Nephron progenitor cell (in vitro differentiated cells): ENCODE results near the gene OSGIN1.

Experiments used
- DNase-seq: peaks from one replicate; pipeline ENCODE4 v3.0.0; 2021
- H3K27ac Mint-ChIP-seq: 2 replicates; pipeline ENCODE4 v1.8.0; 2021; ENCODE audit warnings: mild to moderate bottlenecking, moderate library complexity, mixed read lengths
- H3K27me3 Mint-ChIP-seq: 2 replicates; pipeline ENCODE4 v1.8.0; 2021; ENCODE audit warnings: mild to moderate bottlenecking, low read depth, mixed read lengths; ENCODE audit not compliant: poor library complexity
- H3K36me3 Mint-ChIP-seq: 2 replicates; pipeline ENCODE4 v1.8.0; 2021; ENCODE audit warnings: low read depth, mixed read lengths
- H3K4me1 Mint-ChIP-seq: 2 replicates; pipeline ENCODE4 v1.8.0; 2021; ENCODE audit warnings: mixed read lengths
- H3K4me3 Mint-ChIP-seq: 2 replicates; pipeline ENCODE4 v1.8.0; 2021; ENCODE audit warnings: mild to moderate bottlenecking, moderate library complexity, mixed read lengths
- H3K9me3 Mint-ChIP-seq: 2 replicates; pipeline ENCODE4 v1.8.0; 2021; ENCODE audit warnings: mild to moderate bottlenecking, moderate library complexity, mixed read lengths
- TF ChIP-seq, protein P1 (sequence below): fragments of 200-600 bp; sonication (generic); IDR thresholded peaks from 2 replicates; pipeline ENCODE4 v1.5.0; 2021; ENCODE audit warnings: antibody characterized with exemption

OSGIN1 gene

DNA sequence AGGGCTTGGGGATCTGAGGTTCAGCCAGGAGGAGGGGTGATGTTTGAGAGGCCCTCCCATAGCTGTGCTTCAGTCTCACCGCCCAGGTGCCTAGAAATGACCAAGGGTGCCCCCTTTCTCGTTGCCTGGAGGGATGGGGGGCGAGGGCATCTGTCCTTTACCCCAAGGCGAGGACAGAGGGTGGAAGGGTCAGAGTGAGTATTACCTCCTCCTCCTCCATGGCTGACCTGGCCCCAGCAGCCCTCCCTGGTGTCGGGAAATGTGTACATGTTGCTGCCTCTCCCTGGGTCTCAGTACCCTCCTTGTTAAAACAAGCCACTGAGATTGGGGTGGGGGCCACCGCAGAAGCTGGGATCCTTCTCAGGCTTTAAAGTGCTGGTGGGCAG is 17.4 kb downstream of the OSGIN1 start:
- Mint-ChIP-seq H3K4me1 (peaks cover 11% of the 10 kb centered on the region), H3K4me3 (peak overlapping the region; percentile 23)
- DNase-seq, result no peak

DNA sequence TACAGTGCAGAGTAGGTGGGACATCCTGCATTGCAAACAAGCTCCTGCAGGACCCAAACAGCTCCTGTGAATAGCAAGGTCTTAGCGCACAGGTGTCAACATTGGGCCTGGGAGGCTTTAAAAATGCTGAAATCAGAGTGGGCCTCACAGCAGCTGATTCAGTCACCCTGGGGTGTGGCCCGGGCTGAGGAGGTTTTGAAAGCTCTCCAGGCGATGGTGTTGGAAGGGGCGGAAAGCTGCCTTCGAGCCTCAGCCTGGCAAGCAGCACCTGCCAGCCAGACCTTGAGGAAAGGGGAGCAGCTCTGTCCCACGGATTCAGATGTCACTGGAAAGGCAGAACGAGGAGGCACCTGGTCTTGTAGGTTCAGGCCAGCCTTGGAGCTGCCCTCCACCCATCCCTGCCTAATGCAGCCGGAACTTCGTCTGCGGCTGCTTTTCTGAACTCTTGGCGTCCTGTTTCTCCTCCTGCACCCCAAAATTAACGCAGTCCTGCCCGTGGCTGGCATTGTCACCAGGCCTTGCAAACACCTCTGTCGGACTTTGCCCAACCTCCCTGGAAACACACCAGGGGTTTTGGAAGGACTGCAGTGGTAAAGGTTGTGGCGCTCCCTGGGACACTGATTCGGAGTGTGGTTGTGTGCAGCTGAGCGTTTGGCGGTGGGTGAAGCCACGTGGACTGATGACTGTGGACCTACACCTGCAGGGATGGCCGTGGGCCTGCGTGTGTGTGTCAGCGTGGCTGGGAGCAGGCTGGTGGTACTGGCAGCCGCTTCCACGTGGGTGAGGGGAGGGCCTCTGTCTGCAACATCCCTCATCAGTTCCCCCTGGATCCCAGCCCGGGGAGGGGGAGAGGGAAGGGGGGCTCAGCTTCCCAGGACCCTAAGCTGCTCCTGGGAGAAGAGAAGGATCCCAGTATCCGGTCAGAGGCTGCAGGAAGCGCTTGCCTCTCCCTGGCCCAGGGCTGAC is 18.4 kb downstream of the OSGIN1 start:
- peaks cover 11% of the 10 kb centered on the region for H3K4me1 Mint-ChIP-seq
- TF ChIP-seq, protein P1, sequence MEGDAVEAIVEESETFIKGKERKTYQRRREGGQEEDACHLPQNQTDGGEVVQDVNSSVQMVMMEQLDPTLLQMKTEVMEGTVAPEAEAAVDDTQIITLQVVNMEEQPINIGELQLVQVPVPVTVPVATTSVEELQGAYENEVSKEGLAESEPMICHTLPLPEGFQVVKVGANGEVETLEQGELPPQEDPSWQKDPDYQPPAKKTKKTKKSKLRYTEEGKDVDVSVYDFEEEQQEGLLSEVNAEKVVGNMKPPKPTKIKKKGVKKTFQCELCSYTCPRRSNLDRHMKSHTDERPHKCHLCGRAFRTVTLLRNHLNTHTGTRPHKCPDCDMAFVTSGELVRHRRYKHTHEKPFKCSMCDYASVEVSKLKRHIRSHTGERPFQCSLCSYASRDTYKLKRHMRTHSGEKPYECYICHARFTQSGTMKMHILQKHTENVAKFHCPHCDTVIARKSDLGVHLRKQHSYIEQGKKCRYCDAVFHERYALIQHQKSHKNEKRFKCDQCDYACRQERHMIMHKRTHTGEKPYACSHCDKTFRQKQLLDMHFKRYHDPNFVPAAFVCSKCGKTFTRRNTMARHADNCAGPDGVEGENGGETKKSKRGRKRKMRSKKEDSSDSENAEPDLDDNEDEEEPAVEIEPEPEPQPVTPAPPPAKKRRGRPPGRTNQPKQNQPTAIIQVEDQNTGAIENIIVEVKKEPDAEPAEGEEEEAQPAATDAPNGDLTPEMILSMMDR, result no peak
- H3K36me3 Mint-ChIP-seq, result no peaks in the 10 kb centered on the region
- no peak overlapping the region for H3K27ac Mint-ChIP-seq
- H3K9me3 Mint-ChIP-seq, result no peaks in the 10 kb centered on the region
- peaks cover 32% of the 10 kb centered on the region for H3K27me3 Mint-ChIP-seq
- no peak overlapping the region for H3K4me3 Mint-ChIP-seq
- DNase-seq, result no peak

More for the DNA sequence above, 17.4 kb downstream of the OSGIN1 start:
- H3K27me3 Mint-ChIP-seq, result peaks cover 32% of the 10 kb centered on the region
- no peaks in the 10 kb centered on the region for H3K36me3 Mint-ChIP-seq
- H3K27ac Mint-ChIP-seq, result no peak overlapping the region
- H3K9me3 Mint-ChIP-seq, result no peaks in the 10 kb centered on the region
- TF ChIP-seq, protein P1, result no peak

DNA sequence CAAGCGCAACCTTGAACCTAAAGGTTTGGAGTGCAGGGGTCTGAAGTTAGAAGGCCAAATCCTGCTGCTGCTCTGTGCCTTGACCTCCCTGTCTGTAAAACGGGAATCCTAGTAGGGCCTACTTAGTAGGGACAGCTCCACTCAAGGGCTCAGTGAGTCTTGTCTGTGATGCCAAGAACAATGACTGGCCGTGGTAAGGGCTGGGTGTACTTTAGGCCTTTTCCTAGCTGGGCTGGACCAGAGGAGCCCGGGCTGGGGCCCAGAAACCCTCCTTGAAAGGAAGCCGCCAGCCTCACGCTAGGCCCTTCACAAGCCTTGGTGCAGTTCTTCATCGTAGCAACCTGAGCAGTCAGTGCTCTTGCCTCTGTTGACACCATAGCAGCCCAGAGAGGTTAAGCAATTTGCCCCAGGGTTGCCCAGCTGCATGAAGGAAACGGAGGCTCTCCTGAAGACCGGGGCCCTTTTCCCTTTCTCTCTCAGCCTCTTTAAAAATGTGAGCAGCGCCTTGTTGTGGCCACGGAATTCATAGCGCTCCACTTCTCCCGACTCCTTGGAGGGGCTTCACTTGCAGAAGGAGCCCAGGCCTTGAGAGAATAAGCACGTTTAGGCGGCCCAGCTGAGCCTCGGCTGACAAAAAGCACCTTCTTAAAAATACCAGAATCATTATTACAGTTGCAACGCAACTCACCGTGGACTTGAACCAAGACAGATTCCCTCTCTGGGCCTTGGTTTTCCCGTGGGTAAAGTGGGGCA is 19.4 kb downstream of the OSGIN1 start:
- Mint-ChIP-seq H3K9me3 (no peaks in the 10 kb centered on the region), H3K27me3 (peaks cover 32% of the 10 kb centered on the region), H3K36me3 (no peaks in the 10 kb centered on the region), H3K27ac (no peak overlapping the region), H3K4me3 (no peak overlapping the region), H3K4me1 (peaks cover 11% of the 10 kb centered on the region)
- no peak for DNase-seq
- TF ChIP-seq, protein P1, result no peak

DNA sequence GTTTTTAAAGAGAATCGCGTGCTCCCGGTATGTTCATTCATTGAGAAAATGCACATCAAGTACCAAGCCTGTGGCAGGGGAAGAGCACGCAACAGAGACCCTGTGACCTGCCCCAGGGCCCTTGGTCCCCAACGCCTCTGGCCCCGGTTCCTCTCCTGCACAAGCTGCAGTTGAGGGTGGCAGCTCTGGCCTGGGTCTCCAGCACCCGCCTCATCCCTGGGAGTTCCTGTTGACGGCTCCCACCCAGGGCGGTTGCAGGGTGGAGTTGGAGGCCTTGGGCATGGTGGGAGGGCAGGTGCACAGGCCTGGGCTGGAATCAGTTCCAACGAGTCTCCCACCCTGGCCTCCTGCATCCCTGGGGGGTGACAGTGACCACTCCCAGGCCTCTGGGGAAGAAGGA is 20.0 kb downstream of the OSGIN1 start:
- DNase-seq, result no peak
- Mint-ChIP-seq H3K36me3 (peaks cover 4% of the 10 kb centered on the region), H3K4me3 (no peak overlapping the region), H3K27me3 (peaks cover 28% of the 10 kb centered on the region), H3K4me1 (peaks cover 11% of the 10 kb centered on the region), H3K9me3 (peaks cover 6% of the 10 kb centered on the region), H3K27ac (no peak overlapping the region)
- TF ChIP-seq, protein P1, result no peak

DNA sequence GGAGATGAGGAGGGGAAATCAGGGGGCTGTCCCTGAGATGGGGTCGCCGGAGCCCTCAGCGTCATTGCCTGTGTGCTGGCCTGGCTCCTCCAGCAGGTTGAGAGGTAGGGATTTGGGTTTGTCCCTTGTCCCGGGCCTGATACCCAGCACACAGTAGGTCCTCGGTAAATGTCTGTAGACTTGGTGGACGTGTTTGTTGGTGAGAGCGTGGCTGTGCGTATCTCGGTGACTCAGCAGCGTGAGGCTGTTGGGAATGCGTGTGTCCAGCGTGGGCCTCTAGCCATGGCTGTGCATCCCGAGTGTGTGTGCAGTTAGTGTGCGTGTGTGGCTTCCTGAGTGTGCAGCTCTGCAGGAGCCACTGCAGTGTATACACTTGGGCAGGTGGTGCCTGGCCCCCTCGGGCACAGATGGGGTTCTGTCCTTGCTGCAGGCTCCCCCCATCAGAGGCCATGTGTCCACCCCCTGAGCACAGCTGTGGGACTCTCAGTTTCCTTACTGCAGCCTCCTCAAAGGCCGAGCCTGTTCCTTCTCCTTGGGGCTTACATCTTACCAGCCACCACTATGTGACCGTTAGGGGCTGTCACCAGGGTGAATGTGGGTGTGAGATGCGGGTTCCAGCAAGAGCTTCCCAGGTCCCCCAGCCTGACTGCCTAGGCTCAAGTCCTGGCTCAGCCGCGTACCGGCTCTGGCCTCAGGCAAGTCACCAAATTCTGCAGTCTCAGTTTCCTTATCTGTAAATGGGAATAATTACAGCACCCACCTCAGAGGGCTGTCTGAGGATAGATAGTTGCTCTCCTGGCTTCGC is 20.7 kb downstream of the OSGIN1 start:
- Mint-ChIP-seq H3K4me1 (peaks cover 11% of the 10 kb centered on the region), H3K4me3 (no peak overlapping the region), H3K27ac (no peak overlapping the region), H3K27me3 (peaks cover 28% of the 10 kb centered on the region), H3K9me3 (peaks cover 13% of the 10 kb centered on the region), H3K36me3 (peaks cover 11% of the 10 kb centered on the region)
- DNase-seq, result no peak
- TF ChIP-seq, protein P1, result no peak
